GM12801 (cell line): ENCODE measurements around the gene NCOA3.

Experiments used
- TF ChIP-seq, protein P1 (sequence below): IDR thresholded peaks from one replicate; pipeline ENCODE4 v1.5.1; 2011; ENCODE audit warnings: control low read depth; ENCODE audit not compliant: insufficient read length; ENCODE audit errors: extremely low read depth

NCOA3 gene

GRCh38 chr20:47642624-47643023 lies 140.9 kb downstream of the NCOA3 start:
- TF ChIP-seq, protein P1, sequence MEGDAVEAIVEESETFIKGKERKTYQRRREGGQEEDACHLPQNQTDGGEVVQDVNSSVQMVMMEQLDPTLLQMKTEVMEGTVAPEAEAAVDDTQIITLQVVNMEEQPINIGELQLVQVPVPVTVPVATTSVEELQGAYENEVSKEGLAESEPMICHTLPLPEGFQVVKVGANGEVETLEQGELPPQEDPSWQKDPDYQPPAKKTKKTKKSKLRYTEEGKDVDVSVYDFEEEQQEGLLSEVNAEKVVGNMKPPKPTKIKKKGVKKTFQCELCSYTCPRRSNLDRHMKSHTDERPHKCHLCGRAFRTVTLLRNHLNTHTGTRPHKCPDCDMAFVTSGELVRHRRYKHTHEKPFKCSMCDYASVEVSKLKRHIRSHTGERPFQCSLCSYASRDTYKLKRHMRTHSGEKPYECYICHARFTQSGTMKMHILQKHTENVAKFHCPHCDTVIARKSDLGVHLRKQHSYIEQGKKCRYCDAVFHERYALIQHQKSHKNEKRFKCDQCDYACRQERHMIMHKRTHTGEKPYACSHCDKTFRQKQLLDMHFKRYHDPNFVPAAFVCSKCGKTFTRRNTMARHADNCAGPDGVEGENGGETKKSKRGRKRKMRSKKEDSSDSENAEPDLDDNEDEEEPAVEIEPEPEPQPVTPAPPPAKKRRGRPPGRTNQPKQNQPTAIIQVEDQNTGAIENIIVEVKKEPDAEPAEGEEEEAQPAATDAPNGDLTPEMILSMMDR = no peak

DNA sequence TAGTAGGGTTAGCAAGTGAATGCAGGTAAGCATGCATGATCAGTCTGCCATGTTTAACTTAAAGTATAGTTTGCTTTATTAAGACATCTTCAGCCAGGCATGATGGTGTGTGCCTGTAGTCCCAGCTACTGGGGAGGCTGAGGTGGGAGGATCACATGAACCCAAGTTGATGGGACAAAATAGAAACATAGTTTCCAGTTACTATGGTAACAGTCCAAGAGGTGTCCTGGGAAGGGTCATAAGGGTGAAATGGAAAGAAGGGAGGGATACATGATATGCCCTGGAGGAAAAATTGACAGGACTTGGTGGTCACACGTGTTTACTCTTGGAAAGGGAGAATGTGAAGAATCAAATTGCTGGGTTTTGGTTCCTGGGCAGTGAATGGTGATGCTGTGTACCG lies 143.9 kb downstream of the NCOA3 start:
- TF ChIP-seq, protein P1 = no peak

DNA sequence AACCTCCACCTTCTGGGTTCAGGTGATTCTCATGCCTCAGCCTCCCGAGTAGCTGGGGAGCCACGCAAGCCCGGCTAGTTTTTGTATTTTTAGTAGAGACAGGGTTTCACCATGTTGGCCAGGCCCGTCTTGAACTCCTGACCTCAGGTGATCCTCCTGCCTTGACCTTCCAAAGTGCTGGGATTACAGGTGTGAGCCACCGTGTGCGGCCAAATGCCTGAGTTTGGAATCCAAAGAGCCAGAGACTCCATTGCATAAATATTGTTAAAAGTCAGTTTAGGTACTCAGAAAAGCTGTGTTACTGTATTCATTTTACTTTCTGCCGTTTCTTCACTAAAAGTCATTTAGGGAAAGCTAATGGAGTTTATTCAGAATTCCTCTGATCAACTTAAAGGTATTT lies 146.3 kb downstream of the NCOA3 start:
- TF ChIP-seq, protein P1 = no peak

DNA sequence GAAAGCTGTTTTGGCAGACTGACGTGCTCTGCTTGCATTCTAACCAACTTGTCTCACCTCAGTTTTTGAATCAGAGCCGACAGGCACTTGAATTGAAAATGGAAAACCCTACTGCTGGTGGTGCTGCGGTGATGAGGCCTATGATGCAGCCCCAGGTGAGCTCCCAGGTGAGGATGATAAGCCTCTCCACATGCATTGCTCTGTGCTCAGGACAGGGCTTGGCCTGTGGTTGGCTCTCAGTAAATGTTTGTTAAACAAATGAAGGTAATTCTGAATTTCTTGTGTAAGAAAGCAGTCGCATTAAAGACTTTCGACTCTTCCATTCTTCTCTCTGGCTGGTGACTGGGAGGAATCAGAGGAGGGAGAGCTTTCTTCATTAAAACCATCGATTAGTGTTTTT lies 147.3 kb downstream of the NCOA3 start:
- TF ChIP-seq, protein P1 = no peak

GRCh38 chr20:47652301-47652700 lies 150.6 kb downstream of the NCOA3 start:
- TF ChIP-seq, protein P1 = no peak

DNA sequence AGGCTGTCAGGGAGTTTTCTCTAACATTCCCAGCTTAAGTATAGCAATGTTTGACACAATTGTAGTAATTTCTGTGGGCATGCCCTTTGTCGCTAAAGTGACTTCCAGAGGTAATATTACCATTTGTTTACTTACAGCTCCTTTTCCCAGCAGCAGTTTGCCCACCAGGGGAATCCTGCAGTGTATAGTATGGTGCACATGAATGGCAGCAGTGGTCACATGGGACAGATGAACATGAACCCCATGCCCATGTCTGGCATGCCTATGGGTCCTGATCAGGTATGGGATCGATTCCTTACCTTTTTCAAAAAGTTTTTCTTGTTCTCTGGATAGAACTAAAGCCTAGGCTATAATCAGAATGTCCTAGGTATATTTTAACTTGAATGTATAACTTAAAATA lies 151.1 kb downstream of the NCOA3 start:
- TF ChIP-seq, protein P1 = no peak

- TF ChIP-seq, protein P1 = no peak
Observed at GRCh38 chr20:47653869-47654268, 152.2 kb downstream of the NCOA3 start.

DNA sequence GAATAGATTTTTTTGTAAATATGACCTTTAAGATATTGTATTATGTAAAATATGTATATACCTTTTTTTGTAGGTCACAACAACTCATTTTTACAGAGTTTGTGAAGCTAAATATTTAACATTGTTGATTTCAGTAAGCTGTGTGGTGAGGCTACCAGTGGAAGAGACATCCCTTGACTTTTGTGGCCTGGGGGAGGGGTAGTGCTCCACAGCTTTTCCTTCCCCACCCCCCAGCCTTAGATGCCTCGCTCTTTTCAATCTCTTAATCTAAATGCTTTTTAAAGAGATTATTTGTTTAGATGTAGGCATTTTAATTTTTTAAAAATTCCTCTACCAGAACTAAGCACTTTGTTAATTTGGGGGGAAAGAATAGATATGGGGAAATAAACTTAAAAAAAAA lies 152.7 kb downstream of the NCOA3 start:
- TF ChIP-seq, protein P1 = no peak
